Caco-2 (cell line): ENCODE results near the gene KRTAP10-8. TPM values are rescaled to one million over a fixed set of nuclear protein-coding genes. Genes with fewer than 3 reads are reported as not detected.
"Not testable (repeated sequence)": the region's sequence is repeated elsewhere in the genome, so short reads cannot be mapped to it uniquely, and the experiment has no call there.

Experiments
- BruUV-seq: library from RNA; stranded (reverse); fragments of 400-500 nt; replicated peaks from 2 replicates; lab custom pipeline; 2021; lab: Mats Ljungman, UMichigan
- CTCF ChIA-PET: fragments of 300-600 bp; sonication (Branson Sonifier 250); formaldehyde crosslinking; loops from one replicate; lab custom pipeline; 2022; ENCODE audit warnings: antibody characterized with exemption; lab: Charles Lee
- POLR2A ChIA-PET: fragments of 300-600 bp; sonication (Branson Sonifier 250); formaldehyde crosslinking; loops from one replicate; lab custom pipeline; 2022; ENCODE audit warnings: antibody characterized with exemption; lab: Charles Lee
- DNase-seq, 2 experiments: peaks; one replicate each; pipeline versions ENCODE4 v3.0.0 to v3.0.0-alpha.2; 2020 to 2022
- H3K27me3 ChIP-seq: replicated peaks from 2 replicates; pipeline ENCODE4 v1.6.0; 2011; ENCODE audit warnings: low read length; ENCODE audit not compliant: control insufficient read depth, insufficient read depth
- H3K36me3 ChIP-seq: 2 replicates; pipeline ENCODE4 v1.5.1; 2011; ENCODE audit warnings: low read length; ENCODE audit not compliant: control insufficient read depth, insufficient read depth
- H3K4me1 ChIP-seq: fragments of 250-450 bp; sonication (Bioruptor Pico); 2 replicates; pipeline ENCODE4 v1.5.1; 2020; ENCODE audit warnings: mild to moderate bottlenecking
- H3K4me3 ChIP-seq: 2 replicates; pipeline ENCODE4 v1.5.1; 2011; ENCODE audit warnings: low read depth, mild to moderate bottlenecking, control low read depth, low read length
- H3K9me3 ChIP-seq: fragments of 250-450 bp; sonication (Bioruptor Pico); 2 replicates; pipeline ENCODE4 v1.5.1; 2020; ENCODE audit warnings: mild to moderate bottlenecking, moderate library complexity
- H3K27ac Mint-ChIP-seq: one replicate; pipeline ENCODE4 v1.8.0; 2022; ENCODE audit warnings: mixed read lengths; ENCODE audit not compliant: unreplicated experiment
- H3K27me3 Mint-ChIP-seq: one replicate; pipeline ENCODE4 v1.8.0; 2022; ENCODE audit warnings: mixed read lengths; ENCODE audit not compliant: insufficient read depth, unreplicated experiment
- H3K36me3 Mint-ChIP-seq: one replicate; pipeline ENCODE4 v1.8.0; 2022; ENCODE audit warnings: mild to moderate bottlenecking, mixed read lengths; ENCODE audit not compliant: insufficient read depth, unreplicated experiment
- H3K4me1 Mint-ChIP-seq: one replicate; pipeline ENCODE4 v1.8.0; 2022; ENCODE audit warnings: low read depth, mixed read lengths; ENCODE audit not compliant: unreplicated experiment
- H3K4me3 Mint-ChIP-seq: one replicate; pipeline ENCODE4 v1.8.0; 2022; ENCODE audit warnings: mild to moderate bottlenecking, moderate library complexity, mixed read lengths; ENCODE audit not compliant: unreplicated experiment
- H3K9me3 Mint-ChIP-seq: one replicate; pipeline ENCODE4 v1.8.0; 2022; ENCODE audit warnings: mixed read lengths; ENCODE audit not compliant: unreplicated experiment
- intact Hi-C: fragments of 100-400 bp; cut with micrococcal nuclease; formaldehyde crosslinking; loops from one replicate; pipeline ENCODE4 v1.10.0; 2022; ENCODE audit not compliant: unreplicated experiment
- total RNA-seq: library from RNA; stranded (reverse); gene quantifications from 2 replicates; pipeline ENCODE4 v1.2.3, GENCODE V29; 2022
- TF ChIP-seq, protein P1 (sequence below), 2 experiments: fragments of 200-600 bp in 1 of 2; IDR thresholded peaks; 1 replicate in 1 of 2; 2 replicates in 1 of 2; pipeline versions ENCODE4 v1.5.1 to v1.8.0; 2011 to 2022; ENCODE audit warnings: antibody characterized with exemption in 1 of 2, control low read depth in 1 of 2, inconsistent platforms in 1 of 2, low read depth in 1 of 2, low read length in 1 of 2, mild to moderate bottlenecking in 1 of 2, moderate library complexity in 1 of 2; ENCODE audit not compliant: insufficient read depth in 1 of 2, severe bottlenecking in 1 of 2, unreplicated experiment in 1 of 2

Gene KRTAP10-8
- total RNA-seq, 1 experiment from 2014 or later, result not detected

- Mint-ChIP-seq H3K4me3 (no peak overlapping the region), H3K27me3 (peaks cover 8% of the 10 kb centered on the region), H3K9me3 (peaks cover 55% of the 10 kb centered on the region), H3K4me1 (no peaks in the 10 kb centered on the region), H3K36me3 (no peaks in the 10 kb centered on the region), H3K27ac (no peak overlapping the region)
- no peak for DNase-seq
- Histone ChIP-seq H3K9me3 (peaks cover 13% of the 10 kb centered on the region), H3K36me3 (no peaks in the 10 kb centered on the region), H3K4me1 (no peaks in the 10 kb centered on the region), H3K4me3 (no peak overlapping the region), H3K27me3 (no peaks in the 10 kb centered on the region)
- BruUV-seq, result no TSS peak
- TF ChIP-seq, protein P1, sequence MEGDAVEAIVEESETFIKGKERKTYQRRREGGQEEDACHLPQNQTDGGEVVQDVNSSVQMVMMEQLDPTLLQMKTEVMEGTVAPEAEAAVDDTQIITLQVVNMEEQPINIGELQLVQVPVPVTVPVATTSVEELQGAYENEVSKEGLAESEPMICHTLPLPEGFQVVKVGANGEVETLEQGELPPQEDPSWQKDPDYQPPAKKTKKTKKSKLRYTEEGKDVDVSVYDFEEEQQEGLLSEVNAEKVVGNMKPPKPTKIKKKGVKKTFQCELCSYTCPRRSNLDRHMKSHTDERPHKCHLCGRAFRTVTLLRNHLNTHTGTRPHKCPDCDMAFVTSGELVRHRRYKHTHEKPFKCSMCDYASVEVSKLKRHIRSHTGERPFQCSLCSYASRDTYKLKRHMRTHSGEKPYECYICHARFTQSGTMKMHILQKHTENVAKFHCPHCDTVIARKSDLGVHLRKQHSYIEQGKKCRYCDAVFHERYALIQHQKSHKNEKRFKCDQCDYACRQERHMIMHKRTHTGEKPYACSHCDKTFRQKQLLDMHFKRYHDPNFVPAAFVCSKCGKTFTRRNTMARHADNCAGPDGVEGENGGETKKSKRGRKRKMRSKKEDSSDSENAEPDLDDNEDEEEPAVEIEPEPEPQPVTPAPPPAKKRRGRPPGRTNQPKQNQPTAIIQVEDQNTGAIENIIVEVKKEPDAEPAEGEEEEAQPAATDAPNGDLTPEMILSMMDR (IDR thresholded peaks at IDR 0.05; ENCODE audit: insufficient read depth in 1 of 2, low read depth in 1 of 2, low read length in 1 of 2, severe bottlenecking in 1 of 2, unreplicated experiment in 1 of 2), result no peak
- ChIA-PET POLR2A (no interaction called here), CTCF (no interaction called here)
- intact Hi-C loops, result no loop called here
Measured at GRCh38 chr21:44644878-44645277, 33.0 kb downstream of the KRTAP10-8 start.

DNA sequence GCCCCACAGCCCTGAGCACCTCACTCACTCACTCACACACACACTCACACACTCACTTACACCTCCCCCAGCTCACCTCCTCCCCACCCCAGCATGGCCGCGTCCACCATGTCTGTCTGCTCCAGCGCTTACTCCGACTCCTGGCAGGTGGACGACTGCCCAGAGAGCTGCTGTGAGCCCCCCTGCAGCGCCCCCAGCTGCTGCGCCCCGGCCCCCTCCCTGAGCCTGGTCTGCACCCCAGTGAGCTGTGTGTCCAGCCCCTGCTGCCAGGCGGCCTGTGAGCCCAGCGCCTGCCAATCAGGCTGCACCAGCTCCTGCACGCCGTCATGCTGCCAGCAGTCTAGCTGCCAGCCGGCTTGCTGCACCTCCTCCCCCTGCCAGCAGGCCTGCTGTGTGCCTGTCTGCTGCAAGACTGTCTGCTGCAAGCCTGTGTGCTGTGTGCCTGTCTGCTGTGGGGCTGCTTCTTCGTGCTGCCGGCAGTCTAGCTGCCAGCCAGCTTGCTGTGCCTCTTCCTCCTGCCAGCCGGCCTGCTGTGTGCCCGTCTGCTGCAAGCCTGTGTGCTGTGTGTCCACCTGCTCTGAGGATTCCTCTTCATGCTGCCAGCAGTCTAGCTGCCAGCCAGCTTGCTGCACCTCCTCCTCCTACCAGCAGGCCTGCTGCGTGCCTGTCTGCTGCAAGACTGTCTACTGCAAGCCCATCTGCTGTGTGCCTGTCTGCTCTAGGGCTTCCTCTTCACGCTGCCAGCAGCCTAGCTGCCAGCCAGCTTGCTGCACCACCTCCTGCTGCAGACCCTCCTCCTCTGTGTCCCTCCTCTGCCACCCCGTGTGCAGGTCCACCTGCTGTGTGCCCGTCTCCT, 34.7 kb downstream of the KRTAP10-8 start, which contains the start of gene KRTAP10-11:
TSS of gene KRTAP10-11 (plus strand) at position 49 of the 856 bp plus-strand sequence. CDS start at position 94, 45 bp downstream.
- H3K4me3 ChIP-seq, DNase-seq, POLR2A ChIA-PET, H3K4me1 ChIP-seq, H3K36me3 Mint-ChIP-seq, H3K27ac Mint-ChIP-seq, BruUV-seq, H3K4me3 Mint-ChIP-seq, CTCF ChIA-PET, H3K27me3 ChIP-seq, H3K27me3 Mint-ChIP-seq, H3K36me3 ChIP-seq, H3K4me1 Mint-ChIP-seq, intact Hi-C loops: not testable (repeated sequence)
- H3K9me3 Mint-ChIP-seq, result peaks cover 45% of the 10 kb centered on the region
- peaks cover 13% of the 10 kb centered on the region for H3K9me3 ChIP-seq

DNA sequence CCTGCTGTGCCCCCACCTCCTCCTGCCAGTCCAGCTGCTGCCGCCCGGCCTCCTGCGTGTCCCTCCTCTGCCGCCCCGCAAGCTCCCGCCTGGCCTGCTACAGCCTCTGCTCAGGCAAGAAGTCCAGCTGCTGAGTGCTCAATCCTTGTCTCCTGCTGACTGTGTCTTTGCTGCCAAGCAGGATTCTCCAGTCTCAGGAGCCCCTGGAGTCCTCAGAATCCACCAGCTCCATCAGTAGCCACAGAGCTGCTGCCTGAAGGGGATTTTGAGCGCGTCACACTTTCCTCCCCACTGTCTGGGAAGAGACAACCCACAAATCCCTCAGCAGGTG, 35.3 kb downstream of the KRTAP10-8 start:
- POLR2A ChIA-PET, result no interaction called here
- Mint-ChIP-seq H3K27ac (no peak overlapping the region), H3K36me3 (no peaks in the 10 kb centered on the region), H3K4me1 (no peaks in the 10 kb centered on the region), H3K4me3 (no peak overlapping the region), H3K27me3 (peaks cover 2% of the 10 kb centered on the region), H3K9me3 (peaks cover 39% of the 10 kb centered on the region)
- Histone ChIP-seq H3K27me3 (no peaks in the 10 kb centered on the region), H3K36me3 (no peaks in the 10 kb centered on the region), H3K4me1 (no peaks in the 10 kb centered on the region), H3K9me3 (peaks cover 13% of the 10 kb centered on the region), H3K4me3 (no peak overlapping the region)
- TF ChIP-seq, protein P1 (IDR thresholded peaks at IDR 0.05; ENCODE audit: insufficient read depth in 1 of 2, low read depth in 1 of 2, low read length in 1 of 2, severe bottlenecking in 1 of 2, unreplicated experiment in 1 of 2), result no peak
- no TSS peak for BruUV-seq
- DNase-seq, result no peak
- CTCF ChIA-PET, result no interaction called here
- intact Hi-C loops, result no loop called here
